HepG2 (cell line): ENCODE results near the gene NELL1. TPM values are rescaled to one million over a fixed set of nuclear protein-coding genes. Genes with fewer than 3 reads are reported as not detected.

Experiments used
- ATAC-seq: fragments of 200-7000 bp; cut with Tn5 transposase; 3 replicates; pipeline ENCODE4 v1.9.1; 2020; ENCODE audit warnings: mild to moderate bottlenecking, moderate library complexity
- BruUV-seq: library from RNA; stranded (reverse); fragments of 400-500 nt; replicated peaks from 2 replicates; lab custom pipeline; 2021; lab: Mats Ljungman, UMichigan
- CTCF ChIA-PET: fragments of 300-600 bp; formaldehyde crosslinking; extraction: SDS; loops from one replicate; lab custom pipeline; 2021; ENCODE audit warnings: low total read pairs, inconsistent platforms, low intra/inter-chr PET ratio; lab: Yijun Ruan, JAX
- POLR2A ChIA-PET: fragments of 350-600 bp; sonication (Branson Sonifier 250); formaldehyde crosslinking; loops from one replicate; lab custom pipeline; 2020; ENCODE audit warnings: antibody characterized with exemption, inconsistent platforms; lab: Yijun Ruan, JAX
- DNase-seq: peaks from one replicate; pipeline ENCODE4 v3.0.0-alpha.2; 2015; ENCODE audit warnings: low spot score
- FAIRE-seq: peaks from 3 replicates; lab custom pipeline; 2011; peaks lifted over from hg19 to GRCh38; lab: Jason Lieb, UNC
- H2AFZ ChIP-seq: one replicate; pipeline ENCODE4 v1.6.1; 2011; ENCODE audit warnings: low read length, inconsistent platforms
- H3K27ac ChIP-seq: fragments of 300-600 bp; 3 replicates; pipeline ENCODE4 v1.8.0; 2011; ENCODE audit warnings: mixed run types, mild to moderate bottlenecking, mixed read lengths, low read length, inconsistent platforms; ENCODE audit not compliant: insufficient read depth; ENCODE audit errors: extremely low read length
- H3K27me3 ChIP-seq, 2 experiments: fragments of 200-600 bp in 1 of 2; 2 replicates in 1 of 2; 3 replicates in 1 of 2; pipeline versions ENCODE4 v1.6.0 to v1.8.0; 2011; ENCODE audit warnings: low read length in 2 of 2, mild to moderate bottlenecking in 2 of 2, moderate library complexity in 2 of 2, inconsistent platforms in 1 of 2; ENCODE audit not compliant: insufficient read depth in 2 of 2, control insufficient read depth in 1 of 2
- H3K36me3 ChIP-seq, 2 experiments: fragments of 200-600 bp in 1 of 2; replicated peaks in 1 of 2; 2 replicates in 1 of 2; 3 replicates in 1 of 2; pipeline versions ENCODE4 v1.5.1 to v1.8.0; 2011; ENCODE audit warnings: low read length in 2 of 2, inconsistent platforms in 1 of 2; ENCODE audit not compliant: insufficient read depth in 2 of 2, control insufficient read depth in 1 of 2
- H3K4me1 ChIP-seq: 2 replicates; pipeline ENCODE4 v1.5.1; 2012; ENCODE audit warnings: low read length, inconsistent platforms; ENCODE audit not compliant: insufficient read depth
- H3K4me2 ChIP-seq: 2 replicates; pipeline ENCODE4 v1.6.0; 2011; ENCODE audit warnings: low read depth, low read length, inconsistent platforms
- H3K4me3 ChIP-seq, 3 experiments: fragments of 200-600 bp in 1 of 3; sonication (generic), shearing (Covaris generic) in 1 of 3; replicated peaks in 1 of 3; 2 replicates each; pipeline ENCODE4 v1.5.1; 2011 to 2016; ENCODE audit warnings: low read length in 3 of 3, inconsistent platforms in 2 of 3, low read depth in 2 of 3, mild to moderate bottlenecking in 2 of 3, control low read depth in 1 of 3, mixed read lengths in 1 of 3; ENCODE audit not compliant: insufficient read depth in 1 of 3
- H3K79me2 ChIP-seq: one replicate; pipeline ENCODE4 v1.6.1; 2011; ENCODE audit warnings: low read length, inconsistent platforms; ENCODE audit not compliant: insufficient read depth
- H3K9ac ChIP-seq: 2 replicates; pipeline ENCODE4 v1.6.0; 2011; ENCODE audit warnings: mild to moderate bottlenecking, low read depth, low read length, inconsistent platforms; ENCODE audit not compliant: insufficient read depth
- H3K9me3 ChIP-seq: 2 replicates; pipeline ENCODE4 v1.5.1; 2012; ENCODE audit warnings: mild to moderate bottlenecking, low read length
- H4K20me1 ChIP-seq: 2 replicates; pipeline ENCODE4 v1.6.0; 2011; ENCODE audit warnings: inconsistent platforms, mild to moderate bottlenecking, low read length, moderate library complexity; ENCODE audit not compliant: insufficient read depth
- ADNP ChIP-seq: sonication (generic); formaldehyde crosslinking; IDR thresholded peaks from 2 replicates; pipeline ENCODE4 v1.4.0; 2020; ENCODE audit warnings: missing genetic modification reagents
- AKAP8 ChIP-seq: sonication (generic); formaldehyde crosslinking; IDR thresholded peaks from 2 replicates; pipeline ENCODE4 v1.5.1; 2020; ENCODE audit warnings: mild to moderate bottlenecking, missing genetic modification reagents
- ARNT ChIP-seq: fragments of 450-650 bp; IDR thresholded peaks from 2 replicates; pipeline ENCODE4 v1.6.1; 2017
- CCAR2 ChIP-seq: fragments of 200-400 bp; formaldehyde crosslinking; optimal IDR thresholded peaks from 2 replicates; pipeline ENCODE3; 2018; ENCODE audit warnings: low read depth, mild to moderate bottlenecking, low read length, moderate library complexity
- CENPX ChIP-seq: sonication (generic); formaldehyde crosslinking; IDR thresholded peaks from 2 replicates; pipeline ENCODE4 v1.9.0; 2021; ENCODE audit warnings: mild to moderate bottlenecking, missing genetic modification reagents, moderate library complexity
- EHMT2 ChIP-seq: fragments of 200-600 bp; sonication (generic); IDR thresholded peaks from 2 replicates; pipeline ENCODE4 v1.7.0; 2017; ENCODE audit warnings: antibody characterized with exemption, low read depth, low read length, borderline replicate concordance
- FOXM1 ChIP-seq: sonication (generic); formaldehyde crosslinking; IDR thresholded peaks from 2 replicates; pipeline ENCODE4 v1.5.0; 2020; ENCODE audit warnings: missing genetic modification reagents
- MAFF ChIP-seq: IDR thresholded peaks from 2 replicates; pipeline ENCODE4 v1.6.1; 2011; ENCODE audit warnings: low read depth, low read length, improper control_type of control experiment
- MTF1 ChIP-seq: sonication (generic); formaldehyde crosslinking; IDR thresholded peaks from 2 replicates; pipeline ENCODE4 v1.5.0; 2020; ENCODE audit warnings: missing genetic modification reagents
- SIN3A ChIP-seq: IDR thresholded peaks from 2 replicates; pipeline ENCODE4 v1.6.1; 2011; ENCODE audit warnings: low read depth, mild to moderate bottlenecking, control low read depth, low read length, borderline replicate concordance
- SOX6 ChIP-seq, 2 experiments: fragments of 450-650 bp in 1 of 2; sonication (generic) in 1 of 2; formaldehyde crosslinking in 1 of 2; IDR thresholded peaks; 2 replicates each; pipeline versions ENCODE4 v1.4.0 to v1.6.1; 2017 to 2020; ENCODE audit warnings: antibody characterized with exemption in 1 of 2, mild to moderate bottlenecking in 1 of 2, missing genetic modification reagents in 1 of 2
- YEATS2 ChIP-seq: sonication (generic); formaldehyde crosslinking; IDR thresholded peaks from 2 replicates; pipeline ENCODE4 v1.4.0; 2020; ENCODE audit warnings: missing genetic modification reagents, borderline replicate concordance
- ZBTB3 ChIP-seq: sonication (generic); formaldehyde crosslinking; IDR thresholded peaks from 2 replicates; pipeline ENCODE4 v1.4.0; 2020; ENCODE audit warnings: low read depth, mild to moderate bottlenecking, moderate library complexity, missing genetic modification reagents, borderline replicate concordance
- ZNF468 ChIP-seq: sonication (generic); formaldehyde crosslinking; IDR thresholded peaks from 2 replicates; pipeline ENCODE4 v1.8.0; 2022; ENCODE audit warnings: mild to moderate bottlenecking, moderate library complexity, missing genetic modification reagents
- ZNF512 ChIP-seq: sonication (generic); formaldehyde crosslinking; IDR thresholded peaks from 2 replicates; pipeline ENCODE4 v1.4.0; 2020; ENCODE audit warnings: mild to moderate bottlenecking, missing genetic modification reagents
- ZNF580 ChIP-seq: IDR thresholded peaks from 2 replicates; pipeline ENCODE4 v1.6.1; 2016; ENCODE audit warnings: low read depth, borderline replicate concordance
- ZNF839 ChIP-seq: sonication (generic); formaldehyde crosslinking; IDR thresholded peaks from 2 replicates; pipeline ENCODE4 v1.4.0; 2020; ENCODE audit warnings: missing genetic modification reagents, mild to moderate bottlenecking, borderline replicate concordance
- WGBS: methylation state at CpG from one replicate; pipeline ENCODE4 v1.1.6; 2017; ENCODE audit warnings: low lambda C conversion rate; 5-methylcytosine and 5-hydroxymethylcytosine counted together
- in situ Hi-C: cut with HindIII; loops from 2 replicates; pipeline ENCODE4 v1.10.0; 2017; ENCODE audit warnings: low pct_unique_long_range_greater_than_20kb; ENCODE audit not compliant: extremely low pct_ligation_motif_present
- intact Hi-C: fragments of 100-400 bp; cut with micrococcal nuclease; formaldehyde crosslinking; loops from one replicate; pipeline ENCODE4 v1.10.0; 2022; ENCODE audit not compliant: unreplicated experiment
- polyA plus RNA-seq, 8 experiments: library from polyadenylated mRNA; depleted of rRNA in 3 of 8; stranded (reverse) in 7 of 8; unstranded in 1 of 8; fragments of >200 nt; fragmentation: Illumina TruSeq in 4 of 8; extraction: Trizol in 4 of 8; gene quantifications; 2 replicates each; pipeline versions ENCODE4 v1.2.1 to v1.2.3, GENCODE V29; 2011 to 2016; ENCODE audit warnings: low read depth in 4 of 8, missing spikeins in 1 of 8, mixed read lengths in 1 of 8; ENCODE audit not compliant: insufficient read depth in 1 of 8
- total RNA-seq, 5 experiments: library from RNA; depleted of rRNA; stranded (reverse); fragments of >200 nt; fragmentation: Illumina TruSeq; extraction: Trizol; gene quantifications; 2 replicates each; pipeline ENCODE4 v1.2.3, GENCODE V29; 2016; ENCODE audit warnings: low read depth in 1 of 5
- TF ChIP-seq, protein P1 (sequence below): sonication (generic); formaldehyde crosslinking; conservative IDR thresholded peaks from 2 replicates; pipeline ENCODE4 v1.8.0; 2022; ENCODE audit warnings: mild to moderate bottlenecking, moderate library complexity, missing genetic modification reagents

NELL1 gene
- total and polyA plus RNA-seq, 2 of the 13 experiments (the other 11 are each of a cell fraction or from before 2014, with no cell fraction given) = not detected

DNA sequence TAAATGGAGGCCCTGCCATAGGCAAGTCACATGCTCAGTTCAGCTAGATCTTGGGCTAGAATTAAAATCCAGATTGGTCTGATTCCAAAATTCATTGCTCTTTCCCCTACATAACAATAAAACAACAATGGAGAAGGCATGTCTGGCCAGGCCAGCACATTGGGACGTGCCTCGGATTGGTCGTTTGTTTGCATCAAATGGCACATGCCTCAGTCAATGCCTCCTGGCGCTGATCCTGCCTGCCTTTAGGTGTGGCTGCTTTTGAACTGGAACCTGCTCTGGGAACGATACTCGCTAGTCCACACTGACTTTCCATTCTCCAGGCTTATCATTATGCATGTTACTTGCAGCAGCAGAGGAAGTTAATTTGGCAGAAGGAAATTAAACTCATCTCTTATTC, 322.1 kb downstream of the NELL1 start:
- Histone ChIP-seq H3K27ac (no peak overlapping the region), H3K4me1 (no peaks in the 10 kb centered on the region), H3K36me3 (no peaks in the 10 kb centered on the region), H3K27me3 (no peaks in the 10 kb centered on the region), H3K9me3 (no peaks in the 10 kb centered on the region), H3K4me3 (no peak overlapping the region), H3K4me2 (no peak overlapping the region)
- POLR2A ChIA-PET = no interaction called here
- FAIRE-seq (no peak), DNase-seq (no peak), ATAC-seq (no peak)
- no TSS peak for BruUV-seq
- intact Hi-C loops = no loop called here
- whole genome bisulfite sequencing = 1% methylated on average over 6 of the region's 6 CpGs
- CTCF ChIA-PET = no interaction called here
- TF ChIP-seq ARNT (no peak), CENPX (CRISPR knock-in tag) (no peak), FOXM1 (CRISPR knock-in tag) (no peak), AKAP8 (CRISPR knock-in tag) (no peak), SOX6 (IDR thresholded peaks at IDR 0.05) (no peak), SOX6 (CRISPR knock-in tag; IDR thresholded peaks at IDR 0.05) (no peak), MAFF (no peak), ADNP (CRISPR knock-in tag) (no peak), ZNF468 (no peak), SIN3A (no peak), CCAR2 (no peak), ZNF512 (CRISPR knock-in tag) (no peak), YEATS2 (CRISPR knock-in tag) (no peak), EHMT2 (no peak), ZNF839 (CRISPR knock-in tag) (no peak), MTF1 (CRISPR knock-in tag) (no peak), ZBTB3 (no peak), ZNF580 (CRISPR knock-in tag) (no peak)
- TF ChIP-seq, protein P1, sequence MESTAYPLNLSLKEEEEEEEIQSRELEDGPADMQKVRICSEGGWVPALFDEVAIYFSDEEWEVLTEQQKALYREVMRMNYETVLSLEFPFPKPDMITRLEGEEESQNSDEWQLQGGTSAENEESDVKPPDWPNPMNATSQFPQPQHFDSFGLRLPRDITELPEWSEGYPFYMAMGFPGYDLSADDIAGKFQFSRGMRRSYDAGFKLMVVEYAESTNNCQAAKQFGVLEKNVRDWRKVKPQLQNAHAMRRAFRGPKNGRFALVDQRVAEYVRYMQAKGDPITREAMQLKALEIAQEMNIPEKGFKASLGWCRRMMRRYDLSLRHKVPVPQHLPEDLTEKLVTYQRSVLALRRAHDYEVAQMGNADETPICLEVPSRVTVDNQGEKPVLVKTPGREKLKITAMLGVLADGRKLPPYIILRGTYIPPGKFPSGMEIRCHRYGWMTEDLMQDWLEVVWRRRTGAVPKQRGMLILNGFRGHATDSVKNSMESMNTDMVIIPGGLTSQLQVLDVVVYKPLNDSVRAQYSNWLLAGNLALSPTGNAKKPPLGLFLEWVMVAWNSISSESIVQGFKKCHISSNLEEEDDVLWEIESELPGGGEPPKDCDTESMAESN (CRISPR knock-in tag) = no peak
- TF ChIP-seq, all 625 proteins: peak for 0
- H3K79me2 ChIP-seq = no peaks in the 10 kb centered on the region
- in situ Hi-C loops = loop anchor here (25.0 kb wide), 1 partner anchor 104 kb away; no protein-coding TSS in a partner anchor
- no peaks in the 10 kb centered on the region for H4K20me1 ChIP-seq
- no peak overlapping the region for H3K9ac ChIP-seq
- H2AFZ ChIP-seq = no peak overlapping the region
